GM12872 (cell line): Measurements from ENCODE around the gene ATP11C.

Source experiments
- CTCF ChIP-seq: IDR thresholded peaks from 3 replicates; pipeline ENCODE4 v1.5.1; 2011; ENCODE audit warnings: low read depth, mild to moderate bottlenecking, low read length, moderate library complexity; ENCODE audit not compliant: insufficient read depth

Gene ATP11C

DNA sequence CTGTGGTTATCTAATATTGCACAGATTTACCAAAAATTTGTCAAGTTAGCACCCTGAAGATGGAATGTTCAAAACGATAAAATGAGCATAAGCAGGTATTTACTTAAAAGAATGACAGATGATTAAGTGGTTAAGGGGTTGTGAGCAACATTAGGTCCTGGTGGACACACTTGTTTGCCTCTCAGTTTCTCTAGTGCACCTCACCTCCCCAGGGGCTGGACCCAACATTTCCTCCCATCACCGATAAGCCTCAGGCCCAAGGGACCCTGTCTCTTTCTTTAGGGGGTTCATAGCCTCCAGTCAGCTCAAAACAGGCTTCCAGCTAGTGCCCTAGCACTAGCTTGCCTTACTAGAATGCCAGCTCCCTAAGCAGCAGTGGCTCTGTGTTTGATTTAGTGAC, 88.0 kb downstream of the ATP11C start:
- TF ChIP-seq CTCF, result no peak

DNA sequence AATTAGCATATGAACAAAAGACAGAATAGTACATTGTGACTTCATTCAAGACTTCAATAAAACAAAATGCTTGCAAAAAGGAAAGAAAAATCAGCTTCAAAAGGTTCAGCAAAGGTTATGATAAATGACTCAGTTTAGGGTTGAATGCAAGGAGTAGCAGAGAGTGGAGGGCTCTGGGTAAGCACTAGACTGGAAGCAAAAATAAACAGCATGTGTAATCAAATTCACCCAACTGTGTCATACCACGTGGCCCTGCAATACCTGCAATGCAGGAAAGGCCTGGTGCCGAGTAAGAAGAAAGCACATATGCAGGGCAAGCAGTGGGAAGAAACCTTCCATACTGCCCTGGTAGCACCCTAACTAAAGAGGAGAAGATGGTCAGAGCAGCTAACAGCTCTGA, 88.7 kb downstream of the ATP11C start:
- TF ChIP-seq CTCF, result no peak

- no peak for TF ChIP-seq CTCF
Measured at GRCh38 chrX:139842326-139843185, 90.3 kb downstream of the ATP11C start.

- TF ChIP-seq CTCF, result no peak
Measured at GRCh38 chrX:139834879-139835278, 98.0 kb downstream of the ATP11C start.

GRCh38 chrX:139832718-139833309, 100.0 kb downstream of the ATP11C start:
- TF ChIP-seq CTCF, result no peak

GRCh38 chrX:139831675-139832456, 101.0 kb downstream of the ATP11C start:
- no peak for TF ChIP-seq CTCF

DNA sequence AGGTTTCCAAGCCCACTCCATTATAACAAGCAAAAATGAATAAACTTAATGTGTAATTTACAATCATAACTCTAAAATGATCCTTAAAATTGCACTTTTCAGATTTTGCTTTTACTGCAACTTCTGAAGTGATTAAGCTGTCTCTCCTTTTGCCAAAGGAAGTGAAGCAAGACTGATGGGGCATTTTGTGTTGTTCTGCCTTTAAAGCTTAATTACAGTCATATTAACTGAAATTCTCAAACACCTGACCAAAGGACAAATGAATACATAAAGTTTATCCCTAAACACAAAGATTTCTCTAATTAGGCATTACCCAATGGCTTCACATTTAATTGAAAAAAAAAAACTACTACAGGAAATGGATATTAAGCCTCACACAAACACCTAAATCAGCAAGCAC, 101.8 kb downstream of the ATP11C start:
- no peak for TF ChIP-seq CTCF
